Tibial nerve (tissue), 4 donors: ENCODE results near the gene IQCF2. TPM values are rescaled to one million over a fixed set of nuclear protein-coding genes. Genes with fewer than 3 reads are reported as not detected.

ENCODE experiments used
- DNase-seq, 2 donors: peaks; one replicate each; pipeline ENCODE4 v3.0.0-alpha.2; 2019; ENCODE audit warnings: low spot score in 2 of 2
- H3K27ac ChIP-seq, 4 donors: fragments of 200-600 bp; sonication (generic) in 3 of 4; one replicate each; pipeline ENCODE4 v1.5.1; 2017 to 2019; ENCODE audit warnings: mild to moderate bottlenecking in 1 of 4
- H3K27me3 ChIP-seq, 2 donors: fragments of 200-600 bp; sonication (generic) in 1 of 2; one replicate each; pipeline versions ENCODE4 v1.5.1 to v1.6.0; 2017 to 2019
- H3K36me3 ChIP-seq, 3 donors: fragments of 200-600 bp; sonication (generic); one replicate each; pipeline ENCODE4 v1.5.1; 2018 to 2019
- H3K4me1 ChIP-seq, 4 donors: fragments of 200-600 bp; sonication (generic) in 3 of 4; one replicate each; pipeline ENCODE4 v1.5.1; 2017 to 2019
- H3K4me3 ChIP-seq, 4 donors: fragments of 200-600 bp; sonication (generic) in 3 of 4; one replicate each; pipeline ENCODE4 v1.5.1; 2017 to 2019; ENCODE audit warnings: mild to moderate bottlenecking in 1 of 4, moderate library complexity in 1 of 4
- H3K9me3 ChIP-seq, 4 donors: fragments of 200-600 bp; sonication (generic) in 3 of 4; one replicate each; pipeline ENCODE4 v1.5.1; 2017 to 2019
- EP300 ChIP-seq, 2 donors: sonication (generic); formaldehyde crosslinking; IDR thresholded peaks; one replicate each; pipeline ENCODE4 v1.6.1; 2017; ENCODE audit warnings: antibody characterized with exemption in 2 of 2, mild to moderate bottlenecking in 1 of 2
- POLR2A ChIP-seq, 2 donors: fragments of 450-650 bp; IDR thresholded peaks; one replicate each; pipeline ENCODE4 v1.6.1; 2017; ENCODE audit warnings: antibody characterized with exemption in 2 of 2, mild to moderate bottlenecking in 2 of 2, moderate library complexity in 2 of 2
- WGBS, 2 donors: methylation state at CpG; one replicate each; pipeline ENCODE4 v1.1.5; 2018; 5-methylcytosine and 5-hydroxymethylcytosine counted together
- total RNA-seq, 4 donors: library from RNA; depleted of rRNA; stranded (reverse); fragments of >200 nt; gene quantifications; one replicate each; pipeline ENCODE4 v1.1.0, GENCODE V29; 2016
- TF ChIP-seq, protein P1 (sequence below), 5 experiments: fragments of 200-600 bp in 3 of 5; fragments of 450-650 bp in 2 of 5; sonication (generic) in 3 of 5; IDR thresholded peaks; one replicate each; pipeline ENCODE4 v1.5.1; 2016 to 2019; ENCODE audit warnings: antibody characterized with exemption in 5 of 5, mild to moderate bottlenecking in 3 of 5, moderate library complexity in 2 of 5

Gene IQCF2
- total RNA-seq, 4 donors from 2014 or later = not detected

DNA sequence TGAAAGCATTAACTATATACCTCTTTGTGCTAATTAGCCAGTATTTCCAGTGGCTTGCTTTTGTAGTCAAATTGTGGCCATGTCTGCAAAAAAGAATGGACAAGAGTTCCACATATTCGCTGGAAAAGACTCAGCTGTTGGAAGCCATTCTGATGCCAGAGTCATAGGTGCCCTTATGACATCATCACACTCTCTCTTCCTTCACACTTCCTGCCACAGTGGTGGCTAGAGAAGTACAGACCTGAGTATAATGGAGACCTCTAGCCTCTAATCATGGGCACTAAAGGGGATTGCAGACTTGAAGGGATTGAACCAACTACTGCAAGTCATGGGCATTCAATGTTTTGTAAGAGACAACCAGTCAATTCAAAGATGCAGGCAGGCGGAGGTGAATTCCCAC is 44.0 kb upstream of the IQCF2 start:
- H3K9me3 ChIP-seq = peaks cover 0 to 9% (median 0%) of the 10 kb centered on the region in 4 donors
- WGBS, 2 donors = 83 to 94% methylated on average over 2 of the region's 2 CpGs
- no peak overlapping the region for H3K4me3 ChIP-seq
- TF ChIP-seq, protein P1, sequence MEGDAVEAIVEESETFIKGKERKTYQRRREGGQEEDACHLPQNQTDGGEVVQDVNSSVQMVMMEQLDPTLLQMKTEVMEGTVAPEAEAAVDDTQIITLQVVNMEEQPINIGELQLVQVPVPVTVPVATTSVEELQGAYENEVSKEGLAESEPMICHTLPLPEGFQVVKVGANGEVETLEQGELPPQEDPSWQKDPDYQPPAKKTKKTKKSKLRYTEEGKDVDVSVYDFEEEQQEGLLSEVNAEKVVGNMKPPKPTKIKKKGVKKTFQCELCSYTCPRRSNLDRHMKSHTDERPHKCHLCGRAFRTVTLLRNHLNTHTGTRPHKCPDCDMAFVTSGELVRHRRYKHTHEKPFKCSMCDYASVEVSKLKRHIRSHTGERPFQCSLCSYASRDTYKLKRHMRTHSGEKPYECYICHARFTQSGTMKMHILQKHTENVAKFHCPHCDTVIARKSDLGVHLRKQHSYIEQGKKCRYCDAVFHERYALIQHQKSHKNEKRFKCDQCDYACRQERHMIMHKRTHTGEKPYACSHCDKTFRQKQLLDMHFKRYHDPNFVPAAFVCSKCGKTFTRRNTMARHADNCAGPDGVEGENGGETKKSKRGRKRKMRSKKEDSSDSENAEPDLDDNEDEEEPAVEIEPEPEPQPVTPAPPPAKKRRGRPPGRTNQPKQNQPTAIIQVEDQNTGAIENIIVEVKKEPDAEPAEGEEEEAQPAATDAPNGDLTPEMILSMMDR (IDR thresholded peaks at IDR 0.05) = no peak
- TF ChIP-seq POLR2A (IDR thresholded peaks at IDR 0.05) (no peak), EP300 (IDR thresholded peaks at IDR 0.05) (no peak)
- H3K27ac ChIP-seq = no peak overlapping the region
- no peaks in the 10 kb centered on the region for H3K4me1 ChIP-seq
- no peaks in the 10 kb centered on the region for H3K36me3 ChIP-seq
- no peaks in the 10 kb centered on the region for H3K27me3 ChIP-seq
- DNase-seq = no peak

DNA sequence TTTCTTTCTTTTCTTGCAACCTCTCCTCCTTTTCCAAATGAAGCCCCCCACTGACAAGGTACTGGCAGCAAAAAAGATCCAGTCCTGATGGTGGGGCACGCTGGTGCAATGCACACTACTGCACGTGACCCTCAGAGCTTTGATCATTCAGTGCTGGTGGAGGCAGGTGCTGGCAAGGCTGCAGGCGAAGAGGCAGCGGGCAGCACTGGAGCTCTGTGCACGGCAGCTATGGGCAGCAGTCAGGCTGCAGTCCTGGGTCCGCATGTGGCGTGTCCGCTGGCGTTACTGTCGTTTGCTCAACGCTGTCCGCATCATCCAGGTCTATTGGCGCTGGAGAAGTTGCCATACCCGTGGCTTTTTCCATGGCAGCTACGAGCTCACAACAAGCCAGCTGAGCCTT is 42.3 kb upstream of the IQCF2 start:
- DNase-seq = no peak
- no peaks in the 10 kb centered on the region for H3K27me3 ChIP-seq
- WGBS, 2 donors = 88 to 91% methylated on average over 15 of the region's 15 CpGs
- no peak overlapping the region for H3K4me3 ChIP-seq
- peaks cover 0 to 9% (median 0%) of the 10 kb centered on the region in 4 donors for H3K9me3 ChIP-seq
- H3K27ac ChIP-seq = no peak overlapping the region
- no peaks in the 10 kb centered on the region for H3K36me3 ChIP-seq
- TF ChIP-seq POLR2A (IDR thresholded peaks at IDR 0.05) (no peak), EP300 (IDR thresholded peaks at IDR 0.05) (no peak)
- TF ChIP-seq, protein P1 (IDR thresholded peaks at IDR 0.05) = no peak
- no peaks in the 10 kb centered on the region for H3K4me1 ChIP-seq

DNA sequence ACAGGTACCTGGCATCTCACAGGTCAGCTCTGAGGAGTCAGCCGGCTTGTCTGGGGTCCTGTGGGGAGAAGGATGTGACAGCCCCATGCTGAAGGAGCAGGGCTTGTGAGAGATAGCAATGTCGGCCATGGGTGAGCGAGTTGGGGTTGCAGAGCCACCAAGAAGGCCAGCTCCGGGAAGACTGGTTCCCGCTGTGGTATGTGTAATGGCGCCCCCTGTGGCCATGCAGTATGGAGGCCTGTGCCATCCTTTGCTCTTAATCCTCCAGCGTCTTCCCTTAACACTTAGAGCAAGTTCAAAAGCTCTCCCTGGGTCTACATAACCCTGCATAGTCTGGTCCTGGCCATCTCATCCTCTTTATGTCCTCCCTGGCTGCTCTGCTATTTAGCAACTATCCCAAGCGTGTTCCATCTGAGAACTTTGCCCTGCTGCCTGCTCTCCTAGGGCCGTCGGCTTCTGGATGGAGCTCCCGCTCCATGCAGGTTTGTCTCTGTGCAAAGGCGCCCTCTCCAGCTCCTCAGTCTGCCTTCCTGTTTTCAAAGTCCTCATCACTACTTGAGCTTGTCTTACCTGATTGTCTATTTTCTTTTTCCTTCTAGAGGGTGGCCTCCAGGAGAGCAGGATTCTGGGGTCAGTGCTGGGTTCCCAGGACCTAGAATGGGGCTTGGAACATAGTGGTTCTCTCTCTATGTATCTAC is 41.6 kb upstream of the IQCF2 start:
- no peak for TF ChIP-seq EP300 (IDR thresholded peaks at IDR 0.05)
- TF ChIP-seq, protein P1 (IDR thresholded peaks at IDR 0.05) = no peak
- TF ChIP-seq POLR2A (IDR thresholded peaks at IDR 0.05) = no peak
- Histone ChIP-seq H3K4me3 (no peak overlapping the region), H3K27me3 (no peaks in the 10 kb centered on the region), H3K27ac (no peak overlapping the region), H3K4me1 (no peaks in the 10 kb centered on the region), H3K9me3 (peaks cover 0 to 9% (median 0%) of the 10 kb centered on the region in 4 donors), H3K36me3 (no peaks in the 10 kb centered on the region)
- DNase-seq = no peak
- 46 to 52% methylated on average over 12 of the region's 12 CpGs for WGBS, 2 donors

DNA sequence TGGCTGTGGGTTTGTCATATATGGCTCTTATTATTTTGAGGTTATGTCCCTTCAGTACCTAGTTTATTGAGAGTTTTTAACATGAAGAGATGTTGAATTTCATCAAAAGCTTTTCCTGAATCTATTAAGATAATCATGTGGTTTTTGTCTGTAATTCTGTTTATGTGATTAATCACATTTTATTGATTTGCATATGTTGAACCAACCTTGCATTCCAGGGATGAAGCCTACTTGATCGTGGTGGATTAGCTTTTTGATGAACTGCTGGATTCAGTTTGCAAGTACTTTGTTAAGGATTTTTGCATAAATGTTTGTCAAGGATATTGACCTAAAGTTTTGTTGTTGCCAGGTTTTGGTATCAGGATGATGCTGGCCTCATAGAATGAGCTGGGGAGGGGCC is 33.1 kb upstream of the IQCF2 start:
- TF ChIP-seq, protein P1 (IDR thresholded peaks at IDR 0.05) = no peak
- TF ChIP-seq POLR2A (IDR thresholded peaks at IDR 0.05) = no peak
- no peak for TF ChIP-seq EP300 (IDR thresholded peaks at IDR 0.05)
- H3K9me3 ChIP-seq = peaks cover 0 to 28% (median 0%) of the 10 kb centered on the region in 4 donors
- H3K36me3 ChIP-seq = no peaks in the 10 kb centered on the region
- H3K27ac ChIP-seq = no peak overlapping the region
- WGBS, 2 donors = 69 to 86% methylated on average over 1 of the region's 1 CpG
- no peaks in the 10 kb centered on the region for H3K4me1 ChIP-seq
- H3K4me3 ChIP-seq = no peak overlapping the region
- no peaks in the 10 kb centered on the region for H3K27me3 ChIP-seq
- DNase-seq = no peak

DNA sequence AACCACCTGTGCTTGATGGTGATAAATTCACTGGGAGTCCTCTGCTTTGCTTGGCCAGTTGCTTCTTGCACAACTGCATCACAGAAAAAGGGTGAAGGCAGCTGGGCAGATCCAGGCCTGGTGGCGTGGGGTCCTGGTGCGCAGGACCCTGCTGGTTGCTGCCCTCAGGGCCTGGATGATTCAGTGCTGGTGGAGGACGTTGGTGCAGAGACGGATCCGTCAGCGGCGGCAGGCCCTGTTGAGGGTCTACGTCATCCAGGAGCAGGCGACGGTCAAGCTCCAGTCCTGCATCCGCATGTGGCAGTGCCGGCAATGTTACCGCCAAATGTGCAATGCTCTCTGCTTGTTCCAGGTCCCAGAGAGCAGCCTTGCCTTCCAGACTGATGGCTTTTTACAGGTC is 31.1 kb upstream of the IQCF2 start:
- 96 to 97% methylated on average over 11 to 13 of the region's 13 CpGs for WGBS, 2 donors
- no peak for DNase-seq
- H3K4me3 ChIP-seq = no peak overlapping the region
- peaks cover 0 to 28% (median 0%) of the 10 kb centered on the region in 4 donors for H3K9me3 ChIP-seq
- no peak for TF ChIP-seq EP300 (IDR thresholded peaks at IDR 0.05)
- H3K4me1 ChIP-seq = no peaks in the 10 kb centered on the region
- H3K27ac ChIP-seq = no peak overlapping the region
- no peaks in the 10 kb centered on the region for H3K27me3 ChIP-seq
- H3K36me3 ChIP-seq = no peaks in the 10 kb centered on the region
